Natural killer cell (primary cell): ENCODE results near the gene RBM44. TPM values are rescaled to one million over a fixed set of nuclear protein-coding genes. Genes with fewer than 3 reads are reported as not detected.
"Not testable (repeated sequence)": the region's sequence is repeated elsewhere in the genome, so short reads cannot be mapped to it uniquely, and the experiment has no call there.

Experiments used
- ATAC-seq, 3 donors: fragments of 150-1000 bp in 2 of 3; fragments of 200-7000 bp in 1 of 3; cut with Tn5 transposase; 1 replicate in 1 of 3; 2 replicates in 2 of 3; pipeline ENCODE4 v1.10.0; 2021; ENCODE audit warnings: mild to moderate bottlenecking in 2 of 3, moderate library complexity in 2 of 3
- DNase-seq, 2 donors: peaks; one replicate each; pipeline versions ENCODE4 v3.0.0 to v3.0.0-alpha.2; 2013 to 2021; ENCODE audit warnings: mixed read lengths in 1 of 2
- H3K27ac ChIP-seq: one replicate; pipeline ENCODE4 v1.5.1; 2013; ENCODE audit warnings: mild to moderate bottlenecking, low read length
- H3K27me3 ChIP-seq: one replicate; pipeline ENCODE4 v1.6.1; 2013; ENCODE audit warnings: low read length; ENCODE audit not compliant: control insufficient read depth, insufficient read depth
- H3K36me3 ChIP-seq: one replicate; pipeline ENCODE4 v1.6.1; 2013; ENCODE audit warnings: low read length; ENCODE audit not compliant: control insufficient read depth, insufficient read depth
- H3K4me1 ChIP-seq: one replicate; pipeline ENCODE4 v1.6.1; 2013; ENCODE audit warnings: low read length; ENCODE audit not compliant: control insufficient read depth, insufficient read depth
- H3K4me3 ChIP-seq: one replicate; pipeline ENCODE4 v1.5.1; 2013; ENCODE audit warnings: low read length
- H3K9me3 ChIP-seq: one replicate; pipeline ENCODE4 v1.6.1; 2013; ENCODE audit warnings: low read length; ENCODE audit not compliant: control insufficient read depth, insufficient read depth
- H3K27ac Mint-ChIP-seq, 2 donors: one replicate each; pipeline ENCODE4 v1.8.0; 2022; ENCODE audit warnings: mild to moderate bottlenecking in 2 of 2, mixed read lengths in 2 of 2, moderate library complexity in 1 of 2
- H3K27me3 Mint-ChIP-seq, 2 donors: one replicate each; pipeline ENCODE4 v1.8.0; 2022; ENCODE audit warnings: low read depth in 2 of 2, mixed read lengths in 2 of 2
- H3K36me3 Mint-ChIP-seq: one replicate; pipeline ENCODE4 v1.8.0; 2022; ENCODE audit warnings: mixed read lengths
- H3K4me1 Mint-ChIP-seq, 2 donors: one replicate each; pipeline ENCODE4 v1.8.0; 2022; ENCODE audit warnings: mixed read lengths in 2 of 2
- H3K4me3 Mint-ChIP-seq: one replicate; pipeline ENCODE4 v1.8.0; 2022; ENCODE audit warnings: mild to moderate bottlenecking, moderate library complexity, mixed read lengths
- H3K9me3 Mint-ChIP-seq, 2 donors: one replicate each; pipeline ENCODE4 v1.8.0; 2022; ENCODE audit warnings: mixed read lengths in 2 of 2
- CTCF ChIP-seq: fragments of 200-600 bp; IDR thresholded peaks from one replicate; pipeline ENCODE4 v1.8.0; 2022; ENCODE audit warnings: antibody characterized with exemption
- WGBS: methylation state at CpG from one replicate; pipeline ENCODE4 v1.1.7; 2013; ENCODE audit warnings: missing lambda C conversion rate; ENCODE audit not compliant: insufficient coverage; 5-methylcytosine and 5-hydroxymethylcytosine counted together
- intact Hi-C: fragments of 100-400 bp; cut with micrococcal nuclease; formaldehyde crosslinking; loops from one replicate; pipeline ENCODE4 v1.14.2; 2022
- total RNA-seq, 4 donors: library from RNA; stranded (reverse); fragments of 120-200 nt in 1 of 4; gene quantifications; one replicate each; pipeline versions ENCODE4 v1.2.3 to v1.2.4, GENCODE V29; 2013 to 2022

The RBM44 gene
- total RNA-seq, 3 donors from 2014 or later (not counting 1 experiment from before 2014, with no cell fraction given) = 1.8 to 5.0 (median 2.9) TPM

- no peak for DNase-seq
- H3K4me1 Mint-ChIP-seq = peaks cover 6 to 11% of the 10 kb centered on the region in 2 donors
Measured at GRCh38 chr2:237779521-237779920, 19.1 kb upstream of the RBM44 start.

GRCh38 chr2:237782181-237782580, 16.4 kb upstream of the RBM44 start:
- ATAC-seq (no peak), DNase-seq (no peak)
- H3K4me3 ChIP-seq = no peak overlapping the region
- TF ChIP-seq CTCF = no peak
- H3K9me3 ChIP-seq = peaks cover 10% of the 10 kb centered on the region
- H3K4me3 Mint-ChIP-seq = no peak overlapping the region
- no peaks in the 10 kb centered on the region for H3K4me1 ChIP-seq
- no peak overlapping the region for H3K27ac ChIP-seq
- intact Hi-C loops = no loop called here
- peaks cover 21% of the 10 kb centered on the region for H3K36me3 Mint-ChIP-seq
- no peaks in the 10 kb centered on the region for H3K27me3 ChIP-seq
- H3K9me3 Mint-ChIP-seq = no peaks in the 10 kb centered on the region
- 92% methylated on average over 7 of the region's 7 CpGs for WGBS
- H3K4me1 Mint-ChIP-seq = no peaks in the 10 kb centered on the region
- peaks cover 48% of the 10 kb centered on the region for H3K36me3 ChIP-seq
- H3K27me3 Mint-ChIP-seq = no peaks in the 10 kb centered on the region
- no peak overlapping the region for H3K27ac Mint-ChIP-seq

More at GRCh38 chr2:237779521-237779920, 19.1 kb upstream of the RBM44 start:
- 96% methylated on average over 14 of the region's 14 CpGs for WGBS
- no peaks in the 10 kb centered on the region for H3K4me1 ChIP-seq
- no peaks in the 10 kb centered on the region for H3K9me3 ChIP-seq
- H3K27ac Mint-ChIP-seq = no peak overlapping the region
- peaks cover 27% of the 10 kb centered on the region for H3K36me3 Mint-ChIP-seq
- peaks cover 64% of the 10 kb centered on the region for H3K36me3 ChIP-seq
- intact Hi-C loops = no loop called here
- H3K9me3 Mint-ChIP-seq = no peaks in the 10 kb centered on the region
- ATAC-seq = no peak
- no peak overlapping the region for H3K27ac ChIP-seq
- no peaks in the 10 kb centered on the region for H3K27me3 ChIP-seq
- no peak for TF ChIP-seq CTCF
- H3K27me3 Mint-ChIP-seq = no peaks in the 10 kb centered on the region
- H3K4me3 Mint-ChIP-seq = no peak overlapping the region
- no peak overlapping the region for H3K4me3 ChIP-seq

GRCh38 chr2:237783678-237784077, 14.9 kb upstream of the RBM44 start:
- intact Hi-C loops, ATAC-seq, H3K4me1 ChIP-seq, DNase-seq, H3K27ac ChIP-seq, H3K4me3 ChIP-seq, H3K27ac Mint-ChIP-seq, H3K9me3 Mint-ChIP-seq, H3K4me1 Mint-ChIP-seq, H3K4me3 Mint-ChIP-seq, H3K27me3 ChIP-seq, H3K27me3 Mint-ChIP-seq: not testable (repeated sequence)
- H3K9me3 ChIP-seq = peaks cover 11% of the 10 kb centered on the region
- H3K36me3 ChIP-seq = peaks cover 34% of the 10 kb centered on the region
- H3K36me3 Mint-ChIP-seq = peaks cover 21% of the 10 kb centered on the region
- no CpG with 5 or more reads among the region's 5 CpGs for WGBS

GRCh38 chr2:237786936-237787335, 11.6 kb upstream of the RBM44 start:
- no peak for ATAC-seq
- H3K27me3 ChIP-seq = no peaks in the 10 kb centered on the region
- H3K36me3 ChIP-seq = peaks cover 6% of the 10 kb centered on the region
- peaks cover 11% of the 10 kb centered on the region for H3K9me3 ChIP-seq
- Mint-ChIP-seq H3K36me3 (peaks cover 3% of the 10 kb centered on the region), H3K9me3 (no peaks in the 10 kb centered on the region), H3K27ac (no peak overlapping the region), H3K4me1 (peaks cover 0 to 4% of the 10 kb centered on the region in 2 donors), H3K27me3 (no peaks in the 10 kb centered on the region), H3K4me3 (no peak overlapping the region)
- H3K4me1 ChIP-seq = no peaks in the 10 kb centered on the region
- intact Hi-C loops = no loop called here
- H3K4me3 ChIP-seq = no peak overlapping the region
- 96% methylated on average over 4 of the region's 4 CpGs for WGBS
- no peak for TF ChIP-seq CTCF
- no peak overlapping the region for H3K27ac ChIP-seq
- DNase-seq = no peak
